Activated naive CD4-positive, alpha-beta T cell treated with anti-CD3 and anti-CD28 coated beads, Interleukin-2, amount 50 U/mL, for 16 hours (primary cell): ENCODE measurements around the gene SH3RF3.

Source experiments
- DNase-seq: peaks from one replicate; pipeline ENCODE4 v3.0.0-alpha.2; 2020

The SH3RF3 gene

GRCh38 chr2:109442715-109443319 is 313.8 kb downstream of the SH3RF3 start:
- no peak for DNase-seq

GRCh38 chr2:109444916-109445315 is 315.9 kb downstream of the SH3RF3 start:
- DNase-seq = no peak

DNA sequence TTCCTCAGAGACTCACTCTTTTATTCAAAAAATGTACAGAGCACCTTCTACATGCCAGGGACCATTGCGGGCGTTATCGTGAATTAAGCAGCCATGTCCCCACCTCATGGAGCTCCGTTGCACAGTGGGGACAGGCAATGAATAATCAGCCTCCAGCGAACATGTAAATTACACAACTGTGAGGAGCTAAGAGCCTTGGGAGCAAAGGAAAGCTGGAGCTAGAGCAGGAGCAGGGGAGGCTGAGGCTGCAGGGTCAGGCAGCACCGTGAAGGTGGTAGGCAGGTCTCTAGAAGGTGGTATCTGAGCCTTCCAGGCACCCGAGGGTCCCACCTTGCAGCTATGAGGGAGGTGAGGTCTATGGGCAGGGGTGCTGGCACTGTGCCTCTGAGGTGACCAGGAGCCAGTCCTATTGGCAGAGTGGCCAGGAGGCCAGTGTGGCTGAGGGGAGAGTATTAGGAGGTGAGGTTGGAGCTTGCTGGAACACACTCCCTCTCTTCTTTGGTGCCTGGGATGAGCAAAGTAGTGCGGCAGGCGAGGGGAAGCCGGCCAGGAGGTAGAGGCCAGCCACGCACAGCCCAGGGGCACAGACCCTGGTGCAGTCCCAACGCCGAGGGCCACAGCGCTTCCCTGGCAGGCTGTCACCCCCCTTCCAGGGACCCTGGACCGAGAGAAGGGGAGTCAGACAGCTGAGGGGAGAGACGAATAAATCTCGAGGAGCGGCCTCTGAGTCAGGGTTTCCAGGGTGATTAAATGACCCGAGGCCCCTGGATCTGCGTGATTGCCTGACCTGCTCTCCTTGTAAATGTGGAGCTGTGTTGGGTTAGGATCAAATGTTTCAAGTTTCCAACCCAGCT is 317.5 kb downstream of the SH3RF3 start:
- no peak for DNase-seq

DNA sequence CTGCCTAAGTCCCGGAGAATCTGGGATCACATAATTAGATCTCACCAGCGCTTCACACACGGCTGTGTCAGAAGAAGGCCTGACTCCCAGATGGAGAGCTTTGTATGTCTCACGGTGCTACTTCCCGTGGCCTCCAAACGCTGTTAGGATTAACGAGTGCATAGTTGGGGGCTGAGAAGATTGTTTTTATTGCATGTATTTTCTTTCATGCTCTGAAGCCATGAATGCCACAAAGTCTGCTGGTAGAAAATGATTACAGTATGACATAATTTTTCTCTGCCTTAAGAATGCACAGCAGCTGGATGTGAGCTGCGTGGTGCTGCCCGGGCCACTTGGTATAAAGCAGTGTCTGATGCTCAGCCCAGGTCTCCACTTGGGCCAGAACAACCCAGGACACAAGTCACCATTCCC is 318.3 kb downstream of the SH3RF3 start:
- DNase-seq = no peak

- DNase-seq = no peak
Measured at GRCh38 chr2:109447776-109448175, 318.8 kb downstream of the SH3RF3 start.

DNA sequence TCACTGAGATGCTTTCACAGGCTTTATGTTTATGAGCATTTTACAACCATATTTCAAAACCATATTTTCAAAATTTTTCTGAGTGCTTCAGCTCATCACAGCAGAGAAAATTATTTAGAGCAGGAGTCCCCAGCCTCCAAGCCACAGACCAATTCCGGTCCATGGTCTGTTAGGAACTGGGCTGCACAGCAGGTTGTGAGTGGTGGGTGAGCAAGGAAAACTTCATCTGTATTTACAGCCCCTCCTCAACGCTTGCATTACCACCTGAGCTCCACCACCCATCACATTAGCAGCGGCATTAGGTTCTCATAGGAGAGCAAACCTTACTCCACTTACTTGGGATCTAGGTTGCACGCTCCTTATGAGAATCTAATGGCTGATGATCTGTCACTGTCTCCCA is 319.2 kb downstream of the SH3RF3 start:
- no peak for DNase-seq

- no peak for DNase-seq
Measured at GRCh38 chr2:109448946-109449788, 320.2 kb downstream of the SH3RF3 start.

GRCh38 chr2:109450574-109451273 is 321.7 kb downstream of the SH3RF3 start:
- DNase-seq = no peak

GRCh38 chr2:109451671-109452070 is 322.7 kb downstream of the SH3RF3 start:
- DNase-seq = no peak

- no peak for DNase-seq
Measured at GRCh38 chr2:109452318-109453305, 323.6 kb downstream of the SH3RF3 start.

DNA sequence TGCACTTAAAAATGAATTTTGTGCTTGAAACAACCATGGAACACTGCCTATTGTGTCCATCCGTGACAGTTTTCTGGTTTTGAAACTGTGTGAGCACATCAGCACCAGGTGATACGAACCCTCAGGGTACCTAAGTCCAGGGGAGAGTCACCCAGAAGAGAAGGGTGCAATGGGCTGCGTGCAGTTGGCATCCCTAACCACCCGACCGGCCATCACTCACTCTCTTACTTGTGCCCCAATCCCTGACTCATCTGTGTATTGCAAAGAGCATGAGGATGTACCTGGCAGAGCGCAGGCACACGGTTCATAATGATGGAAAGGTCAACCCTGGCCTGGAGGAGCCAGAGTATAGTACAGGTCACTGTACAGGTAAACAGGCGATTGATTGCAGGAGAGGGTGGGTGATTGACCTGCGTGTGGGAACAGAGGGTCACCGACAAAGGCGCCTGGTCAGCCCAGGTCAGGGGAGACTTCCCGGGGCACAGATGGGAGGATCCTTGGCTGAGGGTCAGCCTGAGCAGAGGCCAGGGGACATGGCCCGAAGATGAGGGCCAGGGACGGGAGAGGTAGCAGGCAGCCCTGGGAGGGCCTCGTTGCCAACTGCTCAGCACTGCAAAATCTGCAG is 324.5 kb downstream of the SH3RF3 start:
- no peak for DNase-seq

GRCh38 chr2:109454304-109454703 is 325.3 kb downstream of the SH3RF3 start:
- DNase-seq = no peak

- DNase-seq = no peak
Measured at GRCh38 chr2:109454765-109455394, 325.9 kb downstream of the SH3RF3 start.

GRCh38 chr2:109455731-109456691 is 327.0 kb downstream of the SH3RF3 start:
- no peak for DNase-seq

- no peak for DNase-seq
Measured at GRCh38 chr2:109456776-109457175, 327.8 kb downstream of the SH3RF3 start.

- DNase-seq = no peak
Measured at GRCh38 chr2:109457366-109457765, 328.4 kb downstream of the SH3RF3 start.

DNA sequence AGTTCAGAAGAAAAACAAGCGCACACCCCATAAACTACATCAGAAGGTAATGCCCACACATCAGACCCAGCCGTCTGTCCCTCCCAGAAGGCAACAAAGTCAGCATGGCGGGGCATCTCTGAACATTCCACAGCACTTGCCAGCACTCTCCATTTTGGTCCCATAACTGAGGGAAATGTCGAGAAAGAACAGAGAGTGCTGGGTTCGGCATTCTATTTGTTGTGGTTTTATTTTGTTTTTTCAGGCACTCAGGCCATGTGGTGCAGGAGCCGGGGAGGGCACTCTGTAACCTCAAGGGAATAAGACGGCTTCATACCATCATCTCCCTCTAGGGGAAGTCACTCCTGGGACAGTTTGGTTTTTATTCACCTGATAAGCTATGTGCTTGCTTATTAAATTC is 328.8 kb downstream of the SH3RF3 start:
- no peak for DNase-seq

GRCh38 chr2:109458512-109458911 is 329.5 kb downstream of the SH3RF3 start:
- no peak for DNase-seq

DNA sequence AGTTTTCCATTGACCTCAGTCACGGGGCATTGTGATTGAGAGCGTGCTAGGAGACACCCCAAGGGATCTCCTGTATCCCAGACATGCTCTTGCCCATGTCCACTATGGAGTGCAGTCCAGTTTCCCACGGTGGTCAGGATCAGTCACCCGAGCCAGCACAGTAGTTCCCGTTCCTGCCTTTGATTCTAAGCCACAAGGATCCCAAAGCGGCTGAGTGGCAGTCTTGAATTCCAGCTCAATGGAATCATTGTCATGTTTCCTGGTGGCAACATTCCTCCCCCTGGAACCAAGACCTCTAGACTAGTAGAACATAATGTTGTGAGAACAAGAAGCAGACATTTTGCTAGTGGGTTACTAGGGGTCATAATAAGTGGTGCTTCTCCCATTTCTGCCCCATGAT is 330.5 kb downstream of the SH3RF3 start:
- DNase-seq = no peak
